Psoas muscle (tissue), 8 donors: ENCODE results near the gene ATP8A2. TPM values are rescaled to one million over a fixed set of nuclear protein-coding genes. Genes with fewer than 3 reads are reported as not detected.

ENCODE experiments used
- ATAC-seq, 4 donors: fragments of 200-7000 bp; cut with Tn5 transposase; one replicate each; pipeline ENCODE4 v1.9.1; 2020; ENCODE audit warnings: moderate library complexity in 3 of 4, mild to moderate bottlenecking in 2 of 4
- DNase-seq, 2 donors: peaks; one replicate each; pipeline ENCODE4 v3.0.0-alpha.2; 2020
- H3K27ac ChIP-seq: fragments of 200-600 bp; one replicate; pipeline ENCODE4 v1.8.0; 2022
- H3K27me3 ChIP-seq, 3 donors: fragments of 200-600 bp in 1 of 3; one replicate each; pipeline versions ENCODE4 v1.6.1 to v1.8.0; 2013 to 2022; ENCODE audit warnings: low read length in 2 of 3, mild to moderate bottlenecking in 2 of 3, moderate library complexity in 1 of 3; ENCODE audit not compliant: insufficient read depth in 3 of 3
- H3K36me3 ChIP-seq, 2 donors: fragments of 200-600 bp in 1 of 2; one replicate each; pipeline versions ENCODE4 v1.6.1 to v1.8.0; 2013 to 2022; ENCODE audit warnings: low read depth in 1 of 2, mild to moderate bottlenecking in 1 of 2, moderate library complexity in 1 of 2; ENCODE audit not compliant: insufficient read depth in 1 of 2
- H3K4me1 ChIP-seq: fragments of 200-600 bp; one replicate; pipeline ENCODE4 v1.8.0; 2022
- H3K4me3 ChIP-seq: fragments of 200-600 bp; one replicate; pipeline ENCODE4 v1.8.0; 2022; ENCODE audit warnings: mild to moderate bottlenecking
- H3K9me3 ChIP-seq: fragments of 200-600 bp; one replicate; pipeline ENCODE4 v1.8.0; 2022
- WGBS, 3 donors: extraction: QIAGEN DNeasy Blood & Tissue Kit; methylation state at CpG; one replicate each; pipeline versions ENCODE4 v1.1.6 to v1.1.7; 2013; 5-methylcytosine and 5-hydroxymethylcytosine counted together
- intact Hi-C, 2 donors: fragments of 100-400 bp; cut with DNase I; formaldehyde crosslinking; loops; one replicate each; pipeline versions ENCODE4 v1.11.0 to v1.14.2; 2022
- polyA plus RNA-seq, 3 donors: library from polyadenylated mRNA; stranded (reverse); fragments of 200-250 nt; gene quantifications; one replicate each; pipeline ENCODE4 v1.2.3, GENCODE V29; 2013
- total RNA-seq, 4 donors: library from RNA; stranded (reverse); fragmentation: NEBNext Ultra II Directional in 2 of 4; extraction: Animal tissue kit (Norgen Biotek cat#: 25700) in 2 of 4; gene quantifications; one replicate each; pipeline versions ENCODE4 v1.2.1 to v1.2.4, GENCODE V29; 2021 to 2023
- TF ChIP-seq, protein P1 (sequence below): fragments of 200-600 bp; IDR thresholded peaks from one replicate; pipeline ENCODE4 v1.8.0; 2022; ENCODE audit warnings: antibody characterized with exemption
- donor health status: healthy with polysubstance abuse.
- donor health status: DM: no; HTN: no; CAD: no; lungs with moderate emphysema.
- donor health status: Bipolar disorder and iron deficiency.
- donor health status: healthy.
- donor health status: DM: yes; HTN: yes; CAD: no.
- donor health status: DM: no; HTN: no; CAD: no.
- donor health status: DM: no; HTN: no; CAD: no.
- donor health status: DM: yes; HTN: yes; CAD: no.

ATP8A2 gene
- total and polyA plus RNA-seq, 7 donors = 0.02 to 0.22 (median 0.04) TPM; not detected in 2

DNA sequence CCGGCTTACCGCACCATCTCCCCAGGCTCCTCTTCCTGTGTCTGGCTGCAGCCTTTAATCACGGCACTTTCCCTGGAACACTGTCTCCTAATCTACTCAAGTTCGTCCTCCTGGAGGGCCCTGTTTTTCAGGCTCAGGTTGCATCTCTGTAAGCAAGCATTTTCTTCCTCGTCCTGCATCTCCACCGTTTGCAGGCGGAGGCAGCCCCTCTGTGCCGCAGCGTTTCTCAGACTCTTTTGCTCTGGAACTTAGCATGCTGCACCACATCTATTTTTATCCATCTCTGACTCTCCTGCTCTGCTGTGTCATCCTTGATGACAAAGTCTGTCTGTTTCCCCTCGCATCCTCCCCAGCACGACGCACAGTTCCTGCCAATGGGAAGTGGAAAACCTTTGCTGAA is 117.5 kb downstream of the ATP8A2 start:
- ATAC-seq (no peak), DNase-seq (no peak)

DNA sequence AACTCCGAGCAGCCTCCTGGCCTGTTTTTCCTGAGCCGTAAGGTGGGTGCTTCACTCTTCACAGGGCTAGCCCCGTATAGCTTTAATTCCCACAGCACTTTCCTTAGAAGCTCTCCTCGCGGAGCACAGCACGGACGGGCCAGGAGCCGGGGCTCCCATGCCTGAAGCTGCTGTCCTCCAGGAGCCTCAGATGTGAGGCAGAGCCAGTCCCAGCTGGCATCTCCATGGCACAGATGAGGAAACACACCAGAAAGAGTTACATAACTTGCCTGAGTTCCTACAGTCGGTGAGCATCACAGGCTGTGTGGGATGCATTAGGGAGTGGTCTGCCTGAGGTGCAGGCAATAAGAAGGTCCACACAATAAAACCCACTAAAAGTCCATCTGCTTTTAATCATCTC is 118.5 kb downstream of the ATP8A2 start:
- Histone ChIP-seq H3K36me3 (no peaks in the 10 kb centered on the region), H3K27me3 (peaks cover 0 to 5% (median 2%) of the 10 kb centered on the region in 3 donors), H3K4me1 (no peaks in the 10 kb centered on the region), H3K4me3 (no peak overlapping the region), H3K27ac (no peak overlapping the region), H3K9me3 (no peaks in the 10 kb centered on the region)
- 61 to 71% (median 70%) methylated on average over 9 of the region's 9 CpGs for WGBS, 3 donors
- intact Hi-C loops = no loop called here
- DNase-seq (no peak), ATAC-seq (no peak)
- TF ChIP-seq, protein P1, sequence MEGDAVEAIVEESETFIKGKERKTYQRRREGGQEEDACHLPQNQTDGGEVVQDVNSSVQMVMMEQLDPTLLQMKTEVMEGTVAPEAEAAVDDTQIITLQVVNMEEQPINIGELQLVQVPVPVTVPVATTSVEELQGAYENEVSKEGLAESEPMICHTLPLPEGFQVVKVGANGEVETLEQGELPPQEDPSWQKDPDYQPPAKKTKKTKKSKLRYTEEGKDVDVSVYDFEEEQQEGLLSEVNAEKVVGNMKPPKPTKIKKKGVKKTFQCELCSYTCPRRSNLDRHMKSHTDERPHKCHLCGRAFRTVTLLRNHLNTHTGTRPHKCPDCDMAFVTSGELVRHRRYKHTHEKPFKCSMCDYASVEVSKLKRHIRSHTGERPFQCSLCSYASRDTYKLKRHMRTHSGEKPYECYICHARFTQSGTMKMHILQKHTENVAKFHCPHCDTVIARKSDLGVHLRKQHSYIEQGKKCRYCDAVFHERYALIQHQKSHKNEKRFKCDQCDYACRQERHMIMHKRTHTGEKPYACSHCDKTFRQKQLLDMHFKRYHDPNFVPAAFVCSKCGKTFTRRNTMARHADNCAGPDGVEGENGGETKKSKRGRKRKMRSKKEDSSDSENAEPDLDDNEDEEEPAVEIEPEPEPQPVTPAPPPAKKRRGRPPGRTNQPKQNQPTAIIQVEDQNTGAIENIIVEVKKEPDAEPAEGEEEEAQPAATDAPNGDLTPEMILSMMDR = no peak

More for the DNA sequence above, 117.5 kb downstream of the ATP8A2 start:
- TF ChIP-seq, protein P1 = no peak
- 33 to 38% (median 34%) methylated on average over 12 of the region's 12 CpGs for WGBS, 3 donors
- H3K36me3 ChIP-seq = no peaks in the 10 kb centered on the region
- H3K4me1 ChIP-seq = no peaks in the 10 kb centered on the region
- intact Hi-C loops = no loop called here
- H3K9me3 ChIP-seq = no peaks in the 10 kb centered on the region
- peaks cover 0 to 5% (median 2%) of the 10 kb centered on the region in 3 donors for H3K27me3 ChIP-seq
- no peak overlapping the region for H3K27ac ChIP-seq
- H3K4me3 ChIP-seq = no peak overlapping the region

DNA sequence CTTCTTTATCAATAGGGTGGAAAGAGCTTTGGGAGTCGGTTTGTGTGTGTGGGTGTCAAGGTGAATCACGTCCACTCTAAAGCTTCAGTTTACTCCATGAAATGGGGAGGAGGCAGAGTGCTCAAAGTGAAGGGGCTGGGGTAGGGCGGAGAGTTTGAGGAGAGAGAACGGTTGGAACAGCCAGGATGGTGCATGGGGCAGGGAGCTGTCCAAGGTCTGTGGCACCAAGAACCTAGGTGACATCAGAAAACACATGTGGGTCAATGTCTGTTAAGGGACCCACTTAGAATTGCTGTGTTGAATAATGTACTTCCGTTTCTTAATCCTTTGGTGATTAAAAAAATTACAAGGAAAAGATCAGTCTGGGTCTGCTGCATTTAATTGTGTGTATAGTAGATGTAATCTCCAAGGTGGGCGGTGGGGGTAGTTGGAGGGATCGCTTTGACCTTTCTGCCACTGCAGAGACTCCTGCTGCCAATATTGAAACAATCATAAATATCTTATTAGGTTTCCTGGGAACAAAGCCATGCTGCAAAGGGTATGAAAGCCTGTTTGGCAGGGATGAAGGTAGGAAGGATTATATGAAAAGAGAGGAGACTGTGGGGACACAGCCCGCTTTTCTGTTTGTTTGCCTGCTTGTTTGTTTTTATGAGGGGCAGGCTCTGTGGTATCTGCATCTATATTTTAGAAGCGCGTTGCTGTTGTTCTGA is 122.3 kb downstream of the ATP8A2 start:
- WGBS, 3 donors = 59 to 63% (median 63%) methylated on average over 10 of the region's 10 CpGs
- ATAC-seq (no peak), DNase-seq (no peak)
- TF ChIP-seq, protein P1 = no peak
- Histone ChIP-seq H3K9me3 (no peaks in the 10 kb centered on the region), H3K4me3 (no peak overlapping the region), H3K36me3 (no peaks in the 10 kb centered on the region), H3K27me3 (peaks cover 0 to 5% (median 2%) of the 10 kb centered on the region in 3 donors), H3K27ac (no peak overlapping the region), H3K4me1 (no peaks in the 10 kb centered on the region)
- intact Hi-C loops = no loop called here

DNA sequence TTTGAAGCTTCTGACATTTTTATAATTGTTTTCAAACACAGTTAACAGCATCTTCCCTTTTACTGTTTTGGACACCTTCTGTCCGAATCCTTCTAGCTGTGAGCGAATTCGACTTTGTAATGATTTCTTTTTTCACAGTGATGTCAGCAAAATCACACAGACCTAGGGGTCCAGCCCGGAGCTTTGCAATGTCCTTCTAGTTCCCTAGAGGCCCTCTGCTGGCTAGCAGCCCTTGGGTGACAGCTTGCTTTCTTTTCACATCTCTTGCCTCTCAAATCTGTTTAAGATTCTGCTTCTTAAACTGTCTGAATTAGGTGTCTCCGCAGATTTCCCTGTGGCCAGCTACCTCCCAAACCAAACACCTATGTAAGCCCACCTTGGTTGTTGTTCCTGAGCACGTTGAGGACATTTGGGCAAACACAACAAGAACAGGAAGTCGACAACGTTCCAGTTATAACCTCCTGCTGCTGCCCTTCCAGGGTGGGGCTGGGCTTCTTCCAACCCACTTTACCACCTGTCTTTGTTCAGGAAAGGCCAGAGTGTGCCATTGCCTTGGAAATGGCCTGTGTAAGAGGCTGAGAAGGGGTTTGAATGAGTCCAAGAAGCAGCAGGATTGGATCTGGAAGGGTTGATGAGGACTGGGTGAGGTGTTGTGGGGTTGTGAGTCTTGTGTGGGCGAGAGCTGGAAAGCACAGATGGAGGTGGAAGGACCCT is 123.1 kb downstream of the ATP8A2 start:
- no peak overlapping the region for H3K27ac ChIP-seq
- H3K27me3 ChIP-seq = peaks cover 0 to 5% (median 2%) of the 10 kb centered on the region in 3 donors
- 50 to 57% (median 51%) methylated on average over 9 of the region's 9 CpGs for WGBS, 3 donors
- no peaks in the 10 kb centered on the region for H3K4me1 ChIP-seq
- no peak for ATAC-seq
- TF ChIP-seq, protein P1 = no peak
- no peak for DNase-seq
- no peaks in the 10 kb centered on the region for H3K9me3 ChIP-seq
- intact Hi-C loops = no loop called here
- H3K36me3 ChIP-seq = no peaks in the 10 kb centered on the region
- no peak overlapping the region for H3K4me3 ChIP-seq
